HG03469 (cell line): ENCODE data around the gene CSKMT.
"Not testable (repeated sequence)": the region's sequence is repeated elsewhere in the genome, so short reads cannot be mapped to it uniquely, and the experiment has no call there.

Source experiments
- ATAC-seq: cut with Tn5 transposase; IDR thresholded peaks from one replicate; pipeline ENCODE4 v1.9.1; 2021; ENCODE audit warnings: mild to moderate bottlenecking, moderate library complexity, moderate number of reproducible peaks; ENCODE audit not compliant: unreplicated experiment

The CSKMT gene, protein sequence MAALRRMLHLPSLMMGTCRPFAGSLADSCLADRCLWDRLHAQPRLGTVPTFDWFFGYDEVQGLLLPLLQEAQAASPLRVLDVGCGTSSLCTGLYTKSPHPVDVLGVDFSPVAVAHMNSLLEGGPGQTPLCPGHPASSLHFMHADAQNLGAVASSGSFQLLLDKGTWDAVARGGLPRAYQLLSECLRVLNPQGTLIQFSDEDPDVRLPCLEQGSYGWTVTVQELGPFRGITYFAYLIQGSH

DNA sequence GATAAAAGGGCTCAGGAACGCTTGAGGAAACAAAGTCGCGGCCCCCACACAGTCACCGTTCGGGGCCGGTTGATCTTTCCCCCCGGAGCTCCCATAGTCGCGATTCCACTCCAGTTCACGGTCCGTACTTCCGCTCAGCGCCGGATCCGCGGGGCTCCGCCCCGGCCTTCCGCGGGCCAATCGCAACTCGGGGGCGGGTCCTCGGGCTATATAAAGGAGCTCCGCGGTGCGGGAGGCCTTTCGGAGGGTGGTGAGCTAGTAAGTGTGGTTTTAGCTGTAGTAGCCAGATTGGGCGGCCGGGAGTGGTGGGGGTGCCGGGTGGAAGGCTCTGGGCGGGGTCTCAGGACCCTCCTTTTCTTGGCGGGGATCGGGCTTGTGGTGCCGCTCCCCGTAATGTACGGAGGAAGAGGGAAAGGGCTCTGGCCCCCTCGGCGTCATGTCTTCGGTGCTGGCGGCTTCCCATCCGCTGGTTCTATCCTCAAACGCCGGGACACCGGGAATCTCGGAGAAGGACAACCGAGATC, at the start of gene CSKMT, which contains the start of gene C11orf98:
TSS of gene CSKMT (plus strand) at position 238 of the 524 bp plus-strand sequence. CDS start 568 bp downstream, outside the sequence.
TSS of gene C11orf98 (minus strand) at position 136 of the 524 bp plus-strand sequence. CDS start at position 95, 41 bp downstream.
- ATAC-seq = peak; percentile 55

DNA sequence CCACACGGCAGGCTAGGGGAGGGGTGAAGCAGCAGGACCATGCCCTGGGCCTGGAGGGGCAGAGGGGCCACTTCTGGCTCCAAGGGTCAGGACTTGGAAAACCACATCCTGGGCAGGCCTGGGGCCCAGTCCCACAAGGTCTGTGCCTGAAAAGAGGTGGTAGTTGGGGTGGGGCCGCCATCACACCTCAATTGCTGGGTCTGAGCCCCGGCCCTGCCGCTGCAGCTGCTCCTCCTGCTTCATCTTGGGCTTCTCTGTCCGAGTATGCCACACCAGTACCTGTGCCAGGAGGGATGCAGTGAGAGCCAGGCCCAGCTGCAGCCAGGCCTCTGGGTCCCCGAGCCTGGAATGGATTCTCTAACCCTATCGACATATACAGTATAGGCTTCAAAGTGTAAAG, 49.6 kb upstream of the CSKMT start:
- no peak for ATAC-seq

DNA sequence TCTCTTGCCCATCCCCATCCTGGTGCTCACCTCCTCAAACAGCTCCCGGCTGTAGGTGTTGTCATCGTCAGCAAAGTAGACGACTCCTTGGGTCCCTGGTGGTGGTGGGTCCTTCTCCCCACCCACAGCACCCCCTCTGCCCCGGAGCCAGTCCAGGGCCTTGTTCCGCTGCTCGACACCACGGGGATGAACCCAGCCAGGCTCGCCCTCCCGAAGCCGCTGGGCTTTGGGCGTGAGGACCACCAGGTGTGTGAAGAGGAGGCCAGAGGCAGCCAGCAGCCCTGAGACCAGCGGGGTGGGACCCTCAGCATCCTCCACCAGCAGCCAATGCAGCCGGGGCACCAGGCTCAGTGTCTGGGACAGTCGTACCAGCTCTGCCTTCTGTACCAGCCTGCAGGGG, 48.2 kb upstream of the CSKMT start:
- not testable (repeated sequence) for ATAC-seq

DNA sequence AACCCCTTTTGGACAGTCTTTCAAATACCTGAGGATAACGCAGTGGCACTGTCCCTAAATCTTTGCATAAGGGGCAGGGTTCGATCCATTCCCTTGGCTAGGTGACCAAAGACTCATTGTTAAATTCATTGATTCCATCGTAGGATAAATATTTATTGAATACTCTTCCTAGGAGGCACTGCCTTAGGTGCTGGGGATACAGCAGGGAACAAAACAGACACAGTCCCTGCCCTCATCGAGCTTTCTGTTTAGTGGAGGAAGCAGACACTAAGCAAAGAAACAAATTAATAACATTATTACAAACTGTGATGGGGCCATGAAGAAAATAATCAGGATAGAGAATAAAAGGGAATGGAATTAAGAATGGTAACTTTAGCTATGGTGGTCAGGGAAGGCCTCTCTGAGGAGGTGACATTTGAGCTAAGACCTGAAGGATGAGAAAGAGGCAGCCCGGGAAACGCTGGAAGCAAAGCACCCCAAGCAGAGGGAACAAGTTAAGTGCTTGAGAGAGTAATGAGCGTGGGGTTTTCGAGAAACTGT, 44.0 kb upstream of the CSKMT start:
- ATAC-seq = no peak

DNA sequence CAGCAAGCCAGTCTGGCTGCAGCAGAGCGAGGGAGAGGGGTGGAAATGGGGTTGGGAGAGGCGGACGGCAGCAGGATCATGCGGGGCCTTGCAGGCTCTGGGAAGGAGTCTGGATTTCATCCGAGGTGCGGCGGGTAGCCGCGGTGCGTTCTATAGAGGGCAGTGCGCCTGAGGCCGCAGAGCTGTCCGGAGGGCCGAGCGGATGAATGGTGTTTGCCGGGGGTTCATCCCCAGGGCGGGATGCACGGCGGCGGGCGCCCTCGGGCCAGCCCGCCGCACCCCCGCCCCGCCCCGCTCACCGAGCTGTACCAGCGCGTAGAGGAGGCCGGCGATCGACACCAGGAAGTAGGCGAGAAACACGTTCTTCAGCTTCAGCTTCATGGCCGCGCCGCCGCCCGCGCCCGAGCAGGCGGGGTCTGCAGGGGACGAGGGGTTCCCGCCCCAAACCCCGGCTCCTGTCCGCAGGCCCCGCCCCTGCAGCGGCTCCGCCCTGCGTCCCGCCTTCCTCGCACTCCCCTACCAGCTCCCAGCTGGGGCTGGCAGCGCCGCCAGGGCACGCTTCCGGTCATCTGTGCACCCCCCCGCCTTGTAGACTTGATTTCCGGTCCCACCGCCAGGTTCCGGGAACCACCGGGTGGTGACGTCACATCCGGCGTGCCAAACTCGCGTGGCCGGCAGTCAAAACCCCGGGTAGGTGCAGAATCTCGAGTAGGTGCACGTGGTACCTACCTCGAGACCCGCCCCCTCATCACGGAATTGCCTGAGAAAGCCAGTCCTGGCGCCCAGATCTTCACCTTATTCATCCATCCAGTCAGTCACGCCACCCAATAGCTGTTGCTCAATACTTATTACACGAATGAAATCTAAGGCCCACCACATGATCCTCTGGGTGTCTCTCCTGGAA, 43.3 kb upstream of the CSKMT start, which contains the start of gene B3GAT3:
TSS of gene B3GAT3 (minus strand) at position 420 of the 904 bp plus-strand sequence. CDS start at position 381, 39 bp downstream.
- peak; percentile 84 for ATAC-seq

DNA sequence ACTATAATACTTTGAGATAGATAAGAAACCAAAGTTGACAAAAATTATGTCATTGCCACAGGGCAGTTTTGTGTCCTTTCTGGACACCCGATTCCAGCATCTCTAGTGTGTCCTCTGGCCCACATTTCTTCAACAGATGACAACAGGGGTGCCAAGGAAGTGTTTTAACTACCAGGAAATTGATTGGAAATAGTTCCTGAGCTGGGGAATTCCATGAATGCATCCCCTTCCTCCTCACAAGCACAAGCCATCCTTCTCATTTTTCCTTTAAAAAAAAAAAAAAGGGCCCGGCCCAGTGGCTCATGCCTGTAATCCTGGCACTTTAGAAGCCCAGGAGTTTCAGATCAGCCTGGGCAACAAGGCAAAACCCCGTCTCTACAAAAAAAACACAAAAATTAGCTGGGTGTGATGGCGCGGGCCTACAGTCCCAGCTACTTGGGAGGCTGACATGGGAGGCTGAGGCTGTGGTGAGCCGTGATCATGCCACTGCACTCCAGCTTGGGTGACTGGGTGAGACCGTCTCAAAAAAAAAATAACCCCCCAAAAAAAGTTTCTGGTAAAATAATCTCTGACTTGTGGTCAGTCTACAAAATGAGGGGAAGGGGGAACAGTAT, 42.5 kb upstream of the CSKMT start:
- ATAC-seq = no peak

DNA sequence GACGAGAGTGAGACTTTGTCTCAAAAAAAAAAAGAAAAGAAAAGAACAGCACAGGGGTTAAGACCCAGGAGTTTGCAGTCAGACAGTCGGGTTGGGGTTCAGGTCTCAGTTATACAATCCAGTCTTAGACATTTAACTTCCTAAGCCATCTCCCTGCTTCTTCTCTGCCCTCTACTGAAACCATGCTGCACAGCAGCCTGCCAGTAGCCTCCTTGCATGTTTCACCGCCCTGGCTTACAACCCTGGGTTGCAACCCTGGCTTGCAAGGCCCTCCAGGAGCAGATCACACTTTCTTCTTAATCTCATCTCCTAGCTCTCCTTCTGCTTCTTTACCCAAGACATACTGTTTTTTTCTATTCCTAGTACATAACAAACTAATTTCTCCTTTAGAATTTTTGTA, 37.4 kb upstream of the CSKMT start:
- no peak for ATAC-seq

DNA sequence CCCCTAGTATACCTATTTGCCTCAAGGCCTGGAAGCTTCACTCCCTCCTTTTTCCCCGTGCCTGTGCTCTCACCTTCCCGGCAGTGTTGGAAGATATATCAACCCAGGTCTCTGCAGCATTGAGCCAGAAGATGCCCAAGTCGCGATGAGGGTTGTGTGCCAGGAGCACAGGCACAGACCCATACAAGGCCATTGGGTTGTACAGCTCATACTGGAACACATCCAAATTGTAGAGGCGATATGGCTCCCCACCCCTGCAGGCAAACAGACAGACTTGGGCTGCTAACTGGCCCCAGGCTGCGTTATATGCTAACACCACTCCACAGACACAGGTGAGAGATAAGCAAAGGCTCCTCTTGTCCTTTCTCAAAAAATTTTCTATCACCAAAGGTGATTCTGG, 32.6 kb upstream of the CSKMT start:
- no peak for ATAC-seq

DNA sequence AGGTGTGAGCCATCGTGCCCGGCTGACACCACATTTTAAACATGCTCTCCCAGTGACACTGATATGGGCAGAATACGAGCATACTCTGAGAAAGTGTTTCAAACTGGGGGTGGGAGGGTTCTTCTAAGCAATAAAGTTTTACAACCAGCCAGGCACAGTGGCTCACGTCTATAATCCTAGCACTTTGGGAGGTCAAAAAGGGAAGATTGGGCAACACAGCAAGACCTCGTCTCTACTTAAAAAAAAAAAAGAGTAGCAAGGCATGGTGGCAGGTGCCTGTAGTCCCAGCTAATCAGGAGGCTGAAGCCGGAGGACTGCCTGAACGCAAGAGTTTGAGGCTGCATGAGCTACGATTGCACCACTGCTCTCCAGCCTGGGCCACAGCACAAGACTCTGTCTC, 20.9 kb upstream of the CSKMT start:
- ATAC-seq = no peak

DNA sequence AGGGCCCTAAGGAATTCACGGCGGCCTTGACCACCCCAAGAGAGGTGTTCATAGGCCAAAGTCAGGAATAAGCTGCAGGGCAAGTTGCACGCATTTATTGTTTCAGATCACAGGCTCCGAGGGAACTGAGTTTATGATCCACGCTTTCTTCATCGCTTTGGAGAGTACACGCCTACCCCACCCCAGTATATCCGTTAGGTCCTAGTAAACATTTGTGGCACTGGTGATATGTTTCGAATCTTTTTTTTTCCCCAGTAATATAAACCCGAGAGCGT, 19.5 kb upstream of the CSKMT start:
- no peak for ATAC-seq

DNA sequence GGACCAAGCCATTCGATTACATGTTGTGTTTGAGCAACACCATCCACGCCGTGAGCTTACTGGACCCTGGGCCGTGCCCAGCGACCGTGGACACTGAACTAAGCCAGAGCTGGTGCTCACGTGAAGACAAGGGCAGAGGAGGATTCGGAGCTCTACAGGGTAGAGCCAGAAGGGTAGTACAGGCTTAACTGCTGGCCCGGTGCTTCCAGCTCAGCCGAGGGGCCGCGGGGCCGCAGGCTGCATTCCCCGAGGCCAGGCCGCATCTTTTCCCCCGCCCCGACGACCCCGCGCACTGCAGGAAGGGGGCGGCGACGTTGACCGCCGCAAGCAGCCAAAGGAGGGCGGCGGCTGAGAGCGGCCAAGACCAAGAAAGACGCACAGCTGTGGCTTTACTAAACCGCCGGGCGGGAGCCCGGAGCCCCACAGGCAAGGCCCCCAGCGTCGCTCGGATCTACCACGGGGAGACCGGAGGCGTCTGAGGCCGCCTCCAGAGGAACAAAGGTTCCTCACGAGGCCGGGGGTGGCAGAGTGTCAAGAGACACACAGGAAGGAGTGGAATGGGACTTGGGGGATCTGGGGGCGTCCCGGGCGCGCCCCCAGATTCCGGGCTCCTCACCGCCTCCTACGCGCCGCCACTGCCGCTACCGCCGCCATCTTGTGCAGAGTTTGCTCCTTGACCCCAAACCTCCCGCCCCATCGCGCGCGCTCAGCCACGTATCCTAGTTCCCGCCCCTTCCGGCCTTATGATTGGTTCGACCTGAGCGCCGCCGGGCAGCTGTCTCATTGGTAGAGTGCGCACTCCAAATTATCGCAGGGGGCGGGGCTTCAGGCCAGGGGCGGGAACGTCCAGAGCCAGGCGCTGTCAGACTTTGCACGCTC, 18.9 kb upstream of the CSKMT start, which contains the start of gene GANAB:
TSS of gene GANAB (minus strand) at position 668 of the 879 bp plus-strand sequence. CDS start at position 654, 14 bp downstream.
- peak; percentile 68 for ATAC-seq

DNA sequence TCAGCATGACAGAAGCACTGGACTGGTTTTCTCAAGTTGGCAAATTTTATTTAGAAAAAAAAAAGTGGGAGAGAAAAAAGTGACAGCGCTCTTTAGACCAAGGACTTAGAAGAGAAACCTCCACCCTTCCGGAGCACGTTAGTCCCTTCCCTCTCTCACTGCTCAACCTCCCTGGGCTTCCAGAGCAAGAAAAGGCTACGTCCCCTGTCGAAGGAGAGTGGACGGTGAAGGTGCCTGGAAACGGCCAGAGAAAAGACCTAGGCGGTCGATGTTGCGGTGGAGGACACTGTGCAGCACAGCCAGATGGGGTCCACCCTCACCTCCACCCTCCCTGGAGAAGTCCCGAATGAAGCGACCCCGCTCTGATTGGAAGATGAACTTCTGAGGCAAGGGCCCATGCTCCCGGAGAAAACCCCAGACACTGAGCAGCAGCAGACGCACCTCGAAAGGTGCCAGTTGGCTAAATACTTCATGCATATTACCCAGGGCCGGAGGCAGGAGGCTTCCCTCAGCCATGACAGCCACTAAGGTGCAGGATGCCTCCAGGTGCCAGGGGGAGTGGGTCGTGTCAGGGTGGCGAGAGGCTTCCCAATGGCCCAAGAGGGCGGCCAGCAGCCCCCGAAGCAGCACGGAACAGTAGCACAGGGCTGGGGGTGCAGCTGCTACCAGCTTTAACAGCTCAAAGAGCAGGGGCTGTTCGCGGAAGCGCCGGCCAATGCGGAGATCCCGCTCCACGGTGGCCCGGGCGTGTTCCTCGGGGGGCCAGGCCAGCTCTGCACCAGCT, 18.1 kb upstream of the CSKMT start:
- ATAC-seq = no peak

DNA sequence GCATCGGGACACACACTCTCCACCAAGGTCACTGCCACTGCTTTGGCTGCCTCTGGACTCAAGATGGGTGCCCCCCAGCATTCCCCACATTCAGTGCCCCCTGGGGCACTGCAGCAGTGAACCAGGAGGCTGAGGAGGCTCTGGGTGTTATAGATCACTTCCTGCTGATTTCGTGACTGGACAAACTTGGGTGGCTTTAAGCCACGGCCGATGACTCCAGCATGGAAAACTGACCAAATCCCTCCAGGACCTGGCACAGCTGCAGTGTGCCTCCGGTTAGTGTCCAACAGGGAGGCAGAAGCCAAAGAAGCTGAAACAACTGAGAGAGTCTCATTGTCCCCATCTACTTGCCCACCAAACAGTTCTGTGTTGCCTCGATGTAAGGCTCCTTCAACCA, 17.5 kb upstream of the CSKMT start:
- no peak for ATAC-seq

DNA sequence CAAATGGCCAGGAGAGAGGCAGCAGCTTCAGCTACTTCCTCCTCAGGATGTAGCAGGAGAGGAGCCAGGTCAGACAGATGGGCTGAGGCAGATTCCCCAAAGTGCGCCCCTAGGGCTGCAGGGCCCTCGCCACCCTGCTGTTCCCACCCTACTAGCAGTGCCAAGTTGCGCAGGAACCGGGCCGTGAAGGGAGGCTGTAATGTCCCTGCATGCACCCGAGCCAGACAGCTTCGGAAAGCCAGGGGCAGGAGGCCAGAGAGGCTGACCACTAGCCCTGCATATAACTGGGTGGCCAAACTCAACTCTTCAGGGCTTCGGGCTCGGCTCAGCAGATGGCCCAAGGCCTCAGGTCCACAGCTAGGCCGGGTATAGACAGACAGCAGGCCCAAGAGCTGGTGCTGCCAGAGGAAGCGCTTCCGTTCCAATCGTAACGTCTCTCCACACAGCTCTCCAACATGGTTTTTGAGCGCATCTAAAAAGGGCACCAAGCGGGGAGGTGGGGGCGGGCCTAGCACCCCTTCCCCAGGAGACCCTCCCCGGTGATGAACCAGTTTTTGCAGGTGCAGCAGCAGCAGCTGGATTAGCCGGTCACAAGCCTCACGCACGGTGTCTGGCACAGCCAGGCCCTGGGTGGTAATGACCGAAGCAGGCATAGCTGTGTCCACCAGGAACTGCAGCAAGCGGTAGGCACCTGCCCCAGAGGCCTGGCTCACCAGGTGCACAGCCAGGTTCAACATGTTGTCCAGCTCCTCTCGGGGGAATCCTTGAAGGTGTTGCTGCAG, 16.7 kb upstream of the CSKMT start:
- no peak for ATAC-seq

DNA sequence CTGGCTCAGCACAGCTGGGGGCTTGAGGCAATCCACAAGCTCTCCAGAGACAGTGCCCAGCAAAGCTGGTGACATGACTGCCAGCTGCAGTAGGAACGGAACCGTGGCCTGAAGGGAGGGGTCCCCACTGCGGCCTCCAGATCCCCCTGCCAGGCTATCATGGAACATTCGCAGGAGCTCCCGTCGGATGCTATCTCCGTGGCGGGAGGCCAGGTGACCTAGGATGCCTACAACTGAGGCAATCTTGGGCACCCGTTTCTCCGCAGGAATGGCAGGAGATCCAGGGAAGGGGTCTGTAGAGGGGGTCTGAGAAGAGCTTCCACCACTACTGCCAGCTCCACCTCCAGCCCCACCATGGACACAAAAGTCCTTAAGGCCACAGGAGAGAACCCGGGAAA, 16.1 kb upstream of the CSKMT start:
- ATAC-seq = no peak

DNA sequence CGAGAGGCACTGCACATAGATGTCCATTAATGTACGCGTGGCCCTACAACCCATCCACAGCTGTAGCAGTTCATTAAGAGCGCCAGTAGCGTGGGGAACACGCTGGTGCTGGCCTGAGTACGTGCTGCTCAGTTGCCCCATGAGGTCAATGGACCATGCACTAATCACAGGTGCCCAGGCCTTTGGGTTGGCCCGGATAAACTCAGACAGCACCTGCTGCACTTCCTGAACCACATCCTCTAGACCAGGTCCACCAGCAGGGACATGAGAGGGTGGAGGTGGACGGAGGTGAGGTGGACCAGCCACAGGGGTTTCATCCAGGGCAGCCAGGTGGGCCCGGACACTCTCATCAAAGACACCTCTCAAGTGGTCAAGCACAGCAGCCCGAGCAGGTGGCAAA, 15.6 kb upstream of the CSKMT start:
- ATAC-seq = no peak

DNA sequence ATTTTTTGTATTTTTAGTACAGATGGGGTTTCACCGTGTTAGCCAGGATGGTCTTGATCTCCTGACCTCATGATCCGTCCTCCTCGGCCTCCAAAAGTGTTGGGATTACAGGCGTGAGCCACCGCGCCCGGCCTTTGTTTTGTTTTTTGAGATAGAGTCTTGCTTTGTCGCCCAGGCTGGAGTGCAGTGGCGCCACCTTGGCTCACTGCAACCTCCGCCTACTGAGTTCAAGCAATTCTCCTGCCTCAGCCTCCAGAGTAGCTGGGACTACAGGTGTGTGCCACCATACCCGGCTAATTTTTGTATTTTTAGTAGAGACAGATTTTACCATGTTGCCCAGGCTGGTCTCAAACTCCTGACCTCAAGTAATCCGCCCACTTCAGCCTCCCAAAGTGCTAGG, 14.8 kb upstream of the CSKMT start:
- not testable (repeated sequence) for ATAC-seq

DNA sequence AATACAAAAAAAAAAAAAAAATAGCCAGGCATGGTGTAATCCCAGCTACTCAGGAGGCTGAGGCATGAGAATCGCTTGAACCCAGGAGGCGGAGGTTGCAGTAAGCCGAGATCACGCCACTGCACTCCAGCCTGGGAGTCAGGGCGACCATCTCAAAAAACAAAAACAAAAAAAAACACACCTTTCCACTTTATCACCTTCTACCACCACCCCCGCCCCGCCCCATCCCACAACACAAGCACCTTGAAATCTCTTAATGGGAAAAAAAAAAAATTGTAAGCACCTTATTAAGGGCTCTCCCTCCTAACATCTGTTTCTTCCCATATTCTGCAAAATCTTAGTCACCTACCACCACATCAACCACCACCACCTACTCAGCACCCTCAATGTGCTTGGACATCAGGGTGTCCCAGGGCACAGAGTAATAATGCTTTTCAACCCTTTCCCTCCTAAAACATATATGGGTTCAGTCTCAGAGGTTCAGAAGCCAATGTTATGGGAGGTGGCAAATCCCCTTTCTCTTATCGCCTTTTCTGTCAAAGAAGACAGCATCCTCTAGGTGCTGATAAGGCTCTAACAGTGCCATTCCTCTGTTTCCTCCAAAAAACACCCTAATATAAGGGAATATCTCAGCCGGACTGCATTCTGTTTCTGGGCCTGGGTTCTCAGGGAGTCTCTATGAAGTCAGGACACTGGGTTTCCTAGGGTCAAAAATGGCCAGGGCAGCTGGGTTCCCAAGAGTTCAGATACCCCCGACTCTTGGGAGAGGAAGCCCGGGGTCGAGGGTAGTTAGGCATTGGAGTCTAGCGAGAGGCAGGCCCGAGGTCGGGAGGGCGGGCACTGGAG, 12.7 kb upstream of the CSKMT start:
- no peak for ATAC-seq
